Measurements from ENCODE around the gene ID2.

DNA sequence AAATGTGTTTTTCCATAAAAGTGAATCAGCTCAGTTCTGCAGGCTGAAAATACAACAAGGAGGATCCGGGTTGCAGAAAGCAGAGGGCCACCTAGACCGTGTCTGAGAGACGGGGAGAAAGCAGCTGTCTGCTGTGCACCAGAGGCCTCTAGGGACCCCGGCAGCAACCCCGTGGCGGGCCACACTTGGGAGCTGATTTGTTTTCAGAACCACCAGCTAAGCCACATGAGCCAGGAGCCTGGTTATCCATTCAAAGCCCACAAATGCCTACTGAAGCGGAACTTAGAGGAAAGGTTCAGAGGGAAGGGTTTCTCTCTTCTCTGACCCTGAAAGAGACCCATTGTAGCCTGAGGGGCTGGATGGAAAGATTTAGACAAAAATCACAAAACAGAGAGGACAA is 28.4 kb upstream of the ID2 start:
- no peak for TF ChIP-seq RB1 (IDR thresholded peaks at IDR 0.05; ENCODE audit: borderline replicate concordance)
- TF ChIP-seq, protein P1, sequence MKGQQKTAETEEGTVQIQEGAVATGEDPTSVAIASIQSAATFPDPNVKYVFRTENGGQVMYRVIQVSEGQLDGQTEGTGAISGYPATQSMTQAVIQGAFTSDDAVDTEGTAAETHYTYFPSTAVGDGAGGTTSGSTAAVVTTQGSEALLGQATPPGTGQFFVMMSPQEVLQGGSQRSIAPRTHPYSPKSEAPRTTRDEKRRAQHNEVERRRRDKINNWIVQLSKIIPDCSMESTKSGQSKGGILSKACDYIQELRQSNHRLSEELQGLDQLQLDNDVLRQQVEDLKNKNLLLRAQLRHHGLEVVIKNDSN (IDR thresholded peaks at IDR 0.05; ENCODE audit: borderline replicate concordance, extremely low read length, insufficient read depth, low read depth, low read length): no peak
- TF ChIP-seq, protein P2, sequence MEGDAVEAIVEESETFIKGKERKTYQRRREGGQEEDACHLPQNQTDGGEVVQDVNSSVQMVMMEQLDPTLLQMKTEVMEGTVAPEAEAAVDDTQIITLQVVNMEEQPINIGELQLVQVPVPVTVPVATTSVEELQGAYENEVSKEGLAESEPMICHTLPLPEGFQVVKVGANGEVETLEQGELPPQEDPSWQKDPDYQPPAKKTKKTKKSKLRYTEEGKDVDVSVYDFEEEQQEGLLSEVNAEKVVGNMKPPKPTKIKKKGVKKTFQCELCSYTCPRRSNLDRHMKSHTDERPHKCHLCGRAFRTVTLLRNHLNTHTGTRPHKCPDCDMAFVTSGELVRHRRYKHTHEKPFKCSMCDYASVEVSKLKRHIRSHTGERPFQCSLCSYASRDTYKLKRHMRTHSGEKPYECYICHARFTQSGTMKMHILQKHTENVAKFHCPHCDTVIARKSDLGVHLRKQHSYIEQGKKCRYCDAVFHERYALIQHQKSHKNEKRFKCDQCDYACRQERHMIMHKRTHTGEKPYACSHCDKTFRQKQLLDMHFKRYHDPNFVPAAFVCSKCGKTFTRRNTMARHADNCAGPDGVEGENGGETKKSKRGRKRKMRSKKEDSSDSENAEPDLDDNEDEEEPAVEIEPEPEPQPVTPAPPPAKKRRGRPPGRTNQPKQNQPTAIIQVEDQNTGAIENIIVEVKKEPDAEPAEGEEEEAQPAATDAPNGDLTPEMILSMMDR (IDR thresholded peaks at IDR 0.05 in 2 of 3, conservative IDR thresholded peaks at IDR 0.05 in 1 of 3; ENCODE audit: control insufficient read depth in 2 of 3, extremely low read depth in 1 of 3, insufficient read depth in 1 of 3, low read depth in 3 of 3, low read length in 3 of 3): no peak
- TF ChIP-seq, protein P3, sequence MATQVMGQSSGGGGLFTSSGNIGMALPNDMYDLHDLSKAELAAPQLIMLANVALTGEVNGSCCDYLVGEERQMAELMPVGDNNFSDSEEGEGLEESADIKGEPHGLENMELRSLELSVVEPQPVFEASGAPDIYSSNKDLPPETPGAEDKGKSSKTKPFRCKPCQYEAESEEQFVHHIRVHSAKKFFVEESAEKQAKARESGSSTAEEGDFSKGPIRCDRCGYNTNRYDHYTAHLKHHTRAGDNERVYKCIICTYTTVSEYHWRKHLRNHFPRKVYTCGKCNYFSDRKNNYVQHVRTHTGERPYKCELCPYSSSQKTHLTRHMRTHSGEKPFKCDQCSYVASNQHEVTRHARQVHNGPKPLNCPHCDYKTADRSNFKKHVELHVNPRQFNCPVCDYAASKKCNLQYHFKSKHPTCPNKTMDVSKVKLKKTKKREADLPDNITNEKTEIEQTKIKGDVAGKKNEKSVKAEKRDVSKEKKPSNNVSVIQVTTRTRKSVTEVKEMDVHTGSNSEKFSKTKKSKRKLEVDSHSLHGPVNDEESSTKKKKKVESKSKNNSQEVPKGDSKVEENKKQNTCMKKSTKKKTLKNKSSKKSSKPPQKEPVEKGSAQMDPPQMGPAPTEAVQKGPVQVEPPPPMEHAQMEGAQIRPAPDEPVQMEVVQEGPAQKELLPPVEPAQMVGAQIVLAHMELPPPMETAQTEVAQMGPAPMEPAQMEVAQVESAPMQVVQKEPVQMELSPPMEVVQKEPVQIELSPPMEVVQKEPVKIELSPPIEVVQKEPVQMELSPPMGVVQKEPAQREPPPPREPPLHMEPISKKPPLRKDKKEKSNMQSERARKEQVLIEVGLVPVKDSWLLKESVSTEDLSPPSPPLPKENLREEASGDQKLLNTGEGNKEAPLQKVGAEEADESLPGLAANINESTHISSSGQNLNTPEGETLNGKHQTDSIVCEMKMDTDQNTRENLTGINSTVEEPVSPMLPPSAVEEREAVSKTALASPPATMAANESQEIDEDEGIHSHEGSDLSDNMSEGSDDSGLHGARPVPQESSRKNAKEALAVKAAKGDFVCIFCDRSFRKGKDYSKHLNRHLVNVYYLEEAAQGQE (IDR thresholded peaks at IDR 0.05; ENCODE audit: low read depth, low read length): no peak
- no peak for TF ChIP-seq BHLHE40 (IDR thresholded peaks at IDR 0.05; ENCODE audit: borderline replicate concordance in 1 of 2, low read depth in 2 of 2, low read length in 1 of 2)
- no peak for TF ChIP-seq POLR2A (IDR thresholded peaks at IDR 0.05; ENCODE audit: low read depth, low read length)
- no peak for TF ChIP-seq KLF5 (IDR thresholded peaks at IDR 0.05; ENCODE audit: partially characterized antibody)
- TF ChIP-seq, protein P4, sequence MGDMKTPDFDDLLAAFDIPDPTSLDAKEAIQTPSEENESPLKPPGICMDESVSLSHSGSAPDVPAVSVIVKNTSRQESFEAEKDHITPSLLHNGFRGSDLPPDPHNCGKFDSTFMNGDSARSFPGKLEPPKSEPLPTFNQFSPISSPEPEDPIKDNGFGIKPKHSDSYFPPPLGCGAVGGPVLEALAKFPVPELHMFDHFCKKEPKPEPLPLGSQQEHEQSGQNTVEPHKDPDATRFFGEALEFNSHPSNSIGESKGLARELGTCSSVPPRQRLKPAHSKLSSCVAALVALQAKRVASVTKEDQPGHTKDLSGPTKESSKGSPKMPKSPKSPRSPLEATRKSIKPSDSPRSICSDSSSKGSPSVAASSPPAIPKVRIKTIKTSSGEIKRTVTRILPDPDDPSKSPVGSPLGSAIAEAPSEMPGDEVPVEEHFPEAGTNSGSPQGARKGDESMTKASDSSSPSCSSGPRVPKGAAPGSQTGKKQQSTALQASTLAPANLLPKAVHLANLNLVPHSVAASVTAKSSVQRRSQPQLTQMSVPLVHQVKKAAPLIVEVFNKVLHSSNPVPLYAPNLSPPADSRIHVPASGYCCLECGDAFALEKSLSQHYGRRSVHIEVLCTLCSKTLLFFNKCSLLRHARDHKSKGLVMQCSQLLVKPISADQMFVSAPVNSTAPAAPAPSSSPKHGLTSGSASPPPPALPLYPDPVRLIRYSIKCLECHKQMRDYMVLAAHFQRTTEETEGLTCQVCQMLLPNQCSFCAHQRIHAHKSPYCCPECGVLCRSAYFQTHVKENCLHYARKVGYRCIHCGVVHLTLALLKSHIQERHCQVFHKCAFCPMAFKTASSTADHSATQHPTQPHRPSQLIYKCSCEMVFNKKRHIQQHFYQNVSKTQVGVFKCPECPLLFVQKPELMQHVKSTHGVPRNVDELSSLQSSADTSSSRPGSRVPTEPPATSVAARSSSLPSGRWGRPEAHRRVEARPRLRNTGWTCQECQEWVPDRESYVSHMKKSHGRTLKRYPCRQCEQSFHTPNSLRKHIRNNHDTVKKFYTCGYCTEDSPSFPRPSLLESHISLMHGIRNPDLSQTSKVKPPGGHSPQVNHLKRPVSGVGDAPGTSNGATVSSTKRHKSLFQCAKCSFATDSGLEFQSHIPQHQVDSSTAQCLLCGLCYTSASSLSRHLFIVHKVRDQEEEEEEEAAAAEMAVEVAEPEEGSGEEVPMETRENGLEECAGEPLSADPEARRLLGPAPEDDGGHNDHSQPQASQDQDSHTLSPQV (IDR thresholded peaks at IDR 0.05): no peak
- TF ChIP-seq SREBF1 (IDR thresholded peaks at IDR 0.05; ENCODE audit: low read length): no peak
- TF ChIP-seq, protein P5, sequence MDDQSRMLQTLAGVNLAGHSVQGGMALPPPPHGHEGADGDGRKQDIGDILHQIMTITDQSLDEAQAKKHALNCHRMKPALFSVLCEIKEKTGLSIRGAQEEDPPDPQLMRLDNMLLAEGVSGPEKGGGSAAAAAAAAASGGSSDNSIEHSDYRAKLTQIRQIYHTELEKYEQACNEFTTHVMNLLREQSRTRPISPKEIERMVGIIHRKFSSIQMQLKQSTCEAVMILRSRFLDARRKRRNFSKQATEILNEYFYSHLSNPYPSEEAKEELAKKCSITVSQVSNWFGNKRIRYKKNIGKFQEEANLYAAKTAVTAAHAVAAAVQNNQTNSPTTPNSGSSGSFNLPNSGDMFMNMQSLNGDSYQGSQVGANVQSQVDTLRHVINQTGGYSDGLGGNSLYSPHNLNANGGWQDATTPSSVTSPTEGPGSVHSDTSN (IDR thresholded peaks at IDR 0.05; ENCODE audit: insufficient replicate concordance, low read depth, low read length): no peak

Data from GM12878 (cell line).